ENCODE results near the gene NEAT1. TPM values are rescaled to one million over a fixed set of nuclear protein-coding genes. Genes with fewer than 3 reads are reported as not detected.

The NEAT1 gene
- 4.9 TPM in 2 replicates for total RNA-seq

DNA sequence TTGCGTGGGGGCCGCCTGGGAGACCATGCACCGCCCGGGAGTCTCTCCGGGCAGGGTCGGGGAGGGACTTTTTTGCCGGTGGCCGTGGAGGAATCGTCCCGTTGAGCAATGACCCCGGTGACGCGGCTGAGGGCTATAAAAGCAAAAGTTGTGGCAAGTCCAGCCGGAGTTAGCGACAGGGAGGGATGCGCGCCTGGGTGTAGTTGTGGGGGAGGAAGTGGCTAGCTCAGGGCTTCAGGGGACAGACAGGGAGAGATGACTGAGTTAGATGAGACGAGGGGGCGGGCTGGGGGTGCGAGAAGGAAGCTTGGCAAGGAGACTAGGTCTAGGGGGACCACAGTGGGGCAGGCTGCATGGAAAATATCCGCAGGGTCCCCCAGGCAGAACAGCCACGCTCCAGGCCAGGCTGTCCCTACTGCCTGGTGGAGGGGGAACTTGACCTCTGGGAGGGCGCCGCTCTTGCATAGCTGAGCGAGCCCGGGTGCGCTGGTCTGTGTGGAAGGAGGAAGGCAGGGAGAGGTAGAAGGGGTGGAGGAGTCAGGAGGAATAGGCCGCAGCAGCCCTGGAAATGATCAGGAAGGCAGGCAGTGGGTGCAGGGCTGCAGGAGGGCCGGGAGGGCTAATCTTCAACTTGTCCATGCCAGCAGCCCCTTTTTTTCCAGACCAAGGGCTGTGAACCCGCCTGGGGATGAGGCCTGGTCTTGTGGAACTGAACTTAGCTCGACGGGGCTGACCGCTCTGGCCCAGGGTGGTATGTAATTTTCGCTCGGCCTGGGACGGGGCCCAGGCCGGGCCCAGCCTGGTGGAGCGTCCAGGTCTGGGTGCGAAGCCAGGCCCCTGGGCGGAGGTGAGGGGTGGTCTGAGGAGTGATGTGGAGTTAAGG lies at the start of gene NEAT1:
NEAT1 (plus strand) TSS at position 166 of the 883 bp plus-strand sequence.

DNA sequence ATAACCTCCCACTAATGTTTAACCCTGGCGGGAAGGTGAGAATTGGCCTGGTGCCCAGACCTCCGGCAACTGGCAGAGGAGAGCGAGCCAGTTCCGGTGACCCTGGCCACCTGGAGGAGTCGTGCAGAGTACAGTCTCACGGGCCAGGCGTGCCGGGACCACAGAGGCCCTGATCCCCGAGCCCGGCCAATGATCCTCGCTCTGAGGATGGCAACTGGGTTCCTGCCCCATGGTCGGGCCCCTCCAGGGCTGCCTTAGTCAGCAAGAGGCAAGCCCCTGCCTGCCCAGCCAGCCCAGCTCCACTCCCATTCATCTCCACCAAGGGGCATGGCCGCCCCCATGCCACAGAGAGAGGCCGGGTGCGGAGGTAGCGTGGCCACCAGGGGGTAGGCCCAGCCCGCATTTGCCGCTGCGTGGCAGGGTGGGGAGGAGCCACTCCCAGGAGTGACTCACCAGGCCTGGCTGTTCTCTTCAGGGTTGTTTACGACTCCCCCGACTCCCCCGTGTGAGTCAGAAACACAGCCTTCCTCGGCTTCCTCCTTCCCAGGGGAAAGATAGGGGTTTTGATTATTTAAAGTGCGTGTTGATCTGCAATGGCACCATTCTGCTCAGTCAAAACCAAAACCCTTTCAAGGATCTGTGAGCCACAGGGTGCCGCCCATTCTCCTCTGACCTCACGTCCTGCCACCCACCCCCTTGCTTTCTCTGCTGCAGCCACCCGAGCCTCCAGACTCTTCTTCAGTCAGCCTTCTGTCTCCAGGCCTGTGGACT lies 40.4 kb upstream of the NEAT1 start, which contains the start of gene SLC25A45:
SLC25A45 (minus strand) TSS at position 614 of the 771 bp plus-strand sequence. CDS start 695 bp downstream, outside the sequence.

DNA sequence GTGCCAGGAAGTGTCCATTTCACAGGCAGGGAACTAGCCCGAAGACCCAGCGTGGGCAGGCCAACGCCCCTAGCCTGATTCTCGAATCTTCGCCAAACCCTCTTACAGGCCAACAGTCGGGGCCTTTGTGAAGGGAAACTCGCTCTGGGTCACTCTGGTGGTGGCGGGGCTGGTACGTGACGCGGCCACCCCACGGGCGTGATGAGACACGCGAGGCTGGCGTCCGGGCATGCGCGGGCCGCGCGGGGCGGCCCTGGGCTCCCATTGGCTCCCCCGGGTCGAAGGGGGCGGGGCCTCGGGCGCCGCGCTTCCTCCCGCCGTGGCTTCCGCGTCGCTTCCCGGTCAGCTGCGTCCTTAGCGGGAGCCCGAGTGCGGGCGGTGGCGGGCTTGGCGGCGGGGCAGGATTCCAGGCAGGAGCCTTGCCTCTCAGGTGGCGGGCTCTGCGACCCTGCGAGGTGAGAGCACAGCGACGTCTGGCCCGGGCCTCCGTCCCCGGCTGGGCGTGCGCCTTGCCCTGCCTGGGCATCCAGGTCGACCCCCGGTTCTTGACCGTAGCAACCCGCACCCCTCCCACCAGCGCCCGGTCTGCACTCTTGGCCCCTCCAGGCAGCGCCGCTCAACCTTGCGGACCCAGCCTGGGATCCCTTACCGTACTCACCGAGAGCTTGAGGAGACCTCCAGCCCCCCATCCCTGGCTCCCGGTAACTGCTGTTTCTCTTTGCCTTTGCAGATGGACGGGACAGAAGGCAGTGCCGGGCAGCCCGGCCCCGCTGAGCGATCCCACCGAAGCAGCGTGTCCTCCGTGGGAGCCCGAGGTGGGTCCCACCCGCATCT lies 36.1 kb upstream of the NEAT1 start, which contains the start of gene FRMD8:
FRMD8 (plus strand) TSS at position 331 of the 834 bp plus-strand sequence; CDS start at position 731, 400 bp downstream.

Other genes with a start within 250 kb of the NEAT1 start
- 166 and 228 TPM in 2 replicates for gene CAPN1, start 240.9 kb upstream of the NEAT1 start, total RNA-seq
- 15.3 and 18.0 TPM in 2 replicates for gene POLA2, start 160.8 kb upstream of the NEAT1 start, total RNA-seq
- gene CDC42EP2, start 107.9 kb upstream of the NEAT1 start, total RNA-seq, result 22.0 and 22.9 TPM in 2 replicates
- gene DPF2, start 88.9 kb upstream of the NEAT1 start, total RNA-seq, result 38.5 and 40.7 TPM in 2 replicates
- gene TIGD3, start 68.0 kb upstream of the NEAT1 start, total RNA-seq, result 0.30 TPM in 1 of 2 replicates, not detected in the other
- gene SLC25A45, start 40.2 kb upstream of the NEAT1 start, total RNA-seq, result 0.67 and 0.74 TPM in 2 replicates
- 19.8 and 28.2 TPM in 2 replicates for gene FRMD8, start 36.2 kb upstream of the NEAT1 start, total RNA-seq
- 477 and 585 TPM in 2 replicates for gene MALAT1, start 76.2 kb downstream of the NEAT1 start, total RNA-seq
- 110 and 117 TPM in 2 replicates for gene SCYL1, start 102.3 kb downstream of the NEAT1 start, total RNA-seq
- gene LTBP3, start 135.6 kb downstream of the NEAT1 start, total RNA-seq, result 22.3 and 26.9 TPM in 2 replicates
- gene ZNRD2, start 147.7 kb downstream of the NEAT1 start, total RNA-seq, result 116 and 117 TPM in 2 replicates
- gene FAM89B, start 149.7 kb downstream of the NEAT1 start, total RNA-seq, result 59.0 and 62.4 TPM in 2 replicates
- gene EHBP1L1, start 153.3 kb downstream of the NEAT1 start, total RNA-seq, result 30.6 and 38.5 TPM in 2 replicates
- gene KCNK7, start 173.0 kb downstream of the NEAT1 start, total RNA-seq, result 0.15 TPM in 1 of 2 replicates, not detected in the other
- gene MAP3K11, start 191.4 kb downstream of the NEAT1 start, total RNA-seq, result 34.6 TPM in 2 replicates
- 34.0 and 39.2 TPM in 2 replicates for gene PCNX3, start 193.0 kb downstream of the NEAT1 start, total RNA-seq
- 40.2 and 40.4 TPM in 2 replicates for gene SIPA1, start 215.3 kb downstream of the NEAT1 start, total RNA-seq
- 43.6 and 44.4 TPM in 2 replicates for gene RELA, start 240.1 kb downstream of the NEAT1 start, total RNA-seq

Data from bronchus fibroblast of lung (primary cell).